ENCODE data around the gene COL15A1.

- no peak for TF ChIP-seq MAX (IDR thresholded peaks at IDR 0.05; ENCODE audit: low read depth, low read length)
- TF ChIP-seq CTCF (IDR thresholded peaks at IDR 0.05; ENCODE audit: low read depth, low read length), result no peak
- no peak for TF ChIP-seq MYC (IDR thresholded peaks at IDR 0.05; ENCODE audit: low read depth, low read length)
- TF ChIP-seq POLR2A (IDR thresholded peaks at IDR 0.05; ENCODE audit: extremely low read depth, insufficient read length), result no peak
Observed at GRCh38 chr9:99090336-99091130, 146.8 kb downstream of the COL15A1 start.
